ENCODE data around the gene GPR15LG.

Gene GPR15LG

DNA sequence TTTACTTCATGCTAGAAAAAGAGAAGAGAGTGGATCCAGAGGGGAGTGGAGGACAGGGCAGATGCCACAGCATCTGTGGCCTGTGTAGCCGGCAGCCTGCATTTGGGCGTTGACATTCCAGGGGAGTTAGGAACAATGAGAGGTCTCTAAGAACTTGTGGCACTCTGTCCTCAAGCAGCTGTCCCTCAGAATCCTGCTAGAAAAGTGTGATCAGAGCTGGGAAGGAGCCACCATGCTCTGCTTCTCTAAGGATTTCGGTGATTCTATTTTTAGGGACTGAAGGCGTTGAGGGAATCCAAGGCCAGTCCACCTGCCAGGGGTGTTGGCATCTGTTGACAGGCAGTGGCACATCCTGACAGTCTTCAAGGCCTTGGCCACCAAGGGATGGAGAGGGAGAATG is 44.1 kb downstream of the GPR15LG start:
- Histone ChIP-seq H3K36me3 (ENCODE audit: control insufficient read depth in 2 of 2, insufficient read depth in 1 of 2, low read length in 2 of 2) (no peaks in the 10 kb centered on the region), H3K4me1 (ENCODE audit: control insufficient read depth, insufficient read depth, low read length) (no peaks in the 10 kb centered on the region), H3K27ac (ENCODE audit: extremely low read depth, low read depth, low read length) (no peak overlapping the region), H3K9me3 (ENCODE audit: control insufficient read depth, insufficient read depth, low read depth, low read length) (no peaks in the 10 kb centered on the region), H3K4me3 (ENCODE audit: low read depth, low read length) (no peak overlapping the region)
- CTCF ChIA-PET = interaction anchor here (1.1 to 1.2 kb wide), 2 partner anchors 12 to 13 kb away, joined by 3 read pairs; no protein-coding TSS in a partner anchor
- POLR2A ChIA-PET = no interaction called here
- TF ChIP-seq KLF8 (tag by site-specific recombination; IDR thresholded peaks at IDR 0.05) (no peak), KLF10 (tag by site-specific recombination; IDR thresholded peaks at IDR 0.05) (no peak), ZNF211 (tag by site-specific recombination; IDR thresholded peaks at IDR 0.05; ENCODE audit: low read depth) (no peak), ZNF701 (tag by site-specific recombination; IDR thresholded peaks at IDR 0.05) (no peak), ZNF324 (tag by site-specific recombination; IDR thresholded peaks at IDR 0.05) (no peak), WT1 (tag by site-specific recombination; IDR thresholded peaks at IDR 0.05) (no peak), ZNF639 (tag by site-specific recombination; IDR thresholded peaks at IDR 0.05) (no peak), ZNF571 (tag by site-specific recombination; IDR thresholded peaks at IDR 0.05) (no peak), SCRT1 (tag by site-specific recombination; IDR thresholded peaks at IDR 0.05; ENCODE audit: borderline replicate concordance) (no peak), KLF1 (tag by site-specific recombination; IDR thresholded peaks at IDR 0.05) (no peak)
- TF ChIP-seq, protein P1, sequence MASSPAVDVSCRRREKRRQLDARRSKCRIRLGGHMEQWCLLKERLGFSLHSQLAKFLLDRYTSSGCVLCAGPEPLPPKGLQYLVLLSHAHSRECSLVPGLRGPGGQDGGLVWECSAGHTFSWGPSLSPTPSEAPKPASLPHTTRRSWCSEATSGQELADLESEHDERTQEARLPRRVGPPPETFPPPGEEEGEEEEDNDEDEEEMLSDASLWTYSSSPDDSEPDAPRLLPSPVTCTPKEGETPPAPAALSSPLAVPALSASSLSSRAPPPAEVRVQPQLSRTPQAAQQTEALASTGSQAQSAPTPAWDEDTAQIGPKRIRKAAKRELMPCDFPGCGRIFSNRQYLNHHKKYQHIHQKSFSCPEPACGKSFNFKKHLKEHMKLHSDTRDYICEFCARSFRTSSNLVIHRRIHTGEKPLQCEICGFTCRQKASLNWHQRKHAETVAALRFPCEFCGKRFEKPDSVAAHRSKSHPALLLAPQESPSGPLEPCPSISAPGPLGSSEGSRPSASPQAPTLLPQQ (tag by site-specific recombination; IDR thresholded peaks at IDR 0.05) = no peak

- ChIA-PET POLR2A (no interaction called here), CTCF (interaction anchor here (0.6 kb wide), 1 partner anchor 425 kb away, joined by 3 read pairs; no protein-coding TSS in a partner anchor)
- Histone ChIP-seq H3K9me3 (ENCODE audit: control insufficient read depth, insufficient read depth, low read depth, low read length) (no peaks in the 10 kb centered on the region), H3K36me3 (ENCODE audit: control insufficient read depth in 2 of 2, insufficient read depth in 1 of 2, low read length in 2 of 2) (no peaks in the 10 kb centered on the region), H3K4me1 (ENCODE audit: control insufficient read depth, insufficient read depth, low read length) (no peaks in the 10 kb centered on the region), H3K4me3 (ENCODE audit: low read depth, low read length) (no peak overlapping the region), H3K27ac (ENCODE audit: extremely low read depth, low read depth, low read length) (no peak overlapping the region)
- TF ChIP-seq PRDM1 (tag by site-specific recombination; IDR thresholded peaks at IDR 0.05) (no peak), ZNF664 (tag by site-specific recombination; IDR thresholded peaks at IDR 0.05) (no peak), ZNF791 (tag by site-specific recombination; IDR thresholded peaks at IDR 0.05) (no peak), ZNF704 (tag by site-specific recombination; IDR thresholded peaks at IDR 0.05) (no peak), BCL11A (tag by site-specific recombination; IDR thresholded peaks at IDR 0.05; ENCODE audit: low read depth) (no peak), ZNF529 (tag by site-specific recombination; IDR thresholded peaks at IDR 0.05; ENCODE audit: insufficient replicate concordance) (no peak), ZNF354C (tag by site-specific recombination; IDR thresholded peaks at IDR 0.05; ENCODE audit: borderline replicate concordance, low read depth) (no peak), ZFP69B (tag by site-specific recombination; IDR thresholded peaks at IDR 0.05) (no peak), ZNF777 (tag by site-specific recombination; IDR thresholded peaks at IDR 0.05; ENCODE audit: borderline replicate concordance) (no peak), KLF7 (tag by site-specific recombination; IDR thresholded peaks at IDR 0.05; ENCODE audit: borderline replicate concordance) (no peak), ZBTB48 (tag by site-specific recombination; IDR thresholded peaks at IDR 0.05) (no peak), HOXD13 (CRISPR knock-in tag; IDR thresholded peaks at IDR 0.05; ENCODE audit: borderline replicate concordance) (no peak)
- TF ChIP-seq, protein P2, sequence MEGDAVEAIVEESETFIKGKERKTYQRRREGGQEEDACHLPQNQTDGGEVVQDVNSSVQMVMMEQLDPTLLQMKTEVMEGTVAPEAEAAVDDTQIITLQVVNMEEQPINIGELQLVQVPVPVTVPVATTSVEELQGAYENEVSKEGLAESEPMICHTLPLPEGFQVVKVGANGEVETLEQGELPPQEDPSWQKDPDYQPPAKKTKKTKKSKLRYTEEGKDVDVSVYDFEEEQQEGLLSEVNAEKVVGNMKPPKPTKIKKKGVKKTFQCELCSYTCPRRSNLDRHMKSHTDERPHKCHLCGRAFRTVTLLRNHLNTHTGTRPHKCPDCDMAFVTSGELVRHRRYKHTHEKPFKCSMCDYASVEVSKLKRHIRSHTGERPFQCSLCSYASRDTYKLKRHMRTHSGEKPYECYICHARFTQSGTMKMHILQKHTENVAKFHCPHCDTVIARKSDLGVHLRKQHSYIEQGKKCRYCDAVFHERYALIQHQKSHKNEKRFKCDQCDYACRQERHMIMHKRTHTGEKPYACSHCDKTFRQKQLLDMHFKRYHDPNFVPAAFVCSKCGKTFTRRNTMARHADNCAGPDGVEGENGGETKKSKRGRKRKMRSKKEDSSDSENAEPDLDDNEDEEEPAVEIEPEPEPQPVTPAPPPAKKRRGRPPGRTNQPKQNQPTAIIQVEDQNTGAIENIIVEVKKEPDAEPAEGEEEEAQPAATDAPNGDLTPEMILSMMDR (tag by site-specific recombination; IDR thresholded peaks at IDR 0.05) = no peak
Observed at GRCh38 chr10:84221916-84222315, 48.3 kb downstream of the GPR15LG start.

Data from HEK293 (cell line).